ENCODE results near the gene SPTBN1.

Gene SPTBN1

DNA sequence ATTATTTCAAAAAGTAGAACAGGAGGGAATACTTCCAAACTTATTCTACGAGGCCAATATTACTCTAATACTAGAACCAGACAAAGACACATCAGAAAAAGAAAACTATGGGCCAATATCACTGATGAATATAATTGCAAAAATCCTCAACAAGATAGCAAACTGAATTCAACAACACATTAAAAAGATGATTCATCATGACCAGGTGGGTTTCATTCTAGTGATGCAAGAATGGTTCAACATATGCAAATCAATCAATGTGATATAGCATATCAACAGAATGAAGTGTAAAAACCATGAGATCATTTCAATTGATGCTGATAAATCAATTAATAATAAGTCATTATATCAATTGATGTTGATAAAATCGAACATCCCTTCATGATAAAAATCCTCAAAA is 244.9 kb downstream of the SPTBN1 start:
- Histone ChIP-seq H3K4me3 (ENCODE audit: low read length) (no peak overlapping the region), H3K9me3 (ENCODE audit: control insufficient read depth, low read depth, low read length) (no peaks in the 10 kb centered on the region), H3K4me1 (ENCODE audit: control insufficient read depth, low read depth, low read length) (no peaks in the 10 kb centered on the region), H3K9ac (ENCODE audit: low read length) (no peak overlapping the region), H3K36me3 (ENCODE audit: control insufficient read depth, low read depth, low read length) (no peaks in the 10 kb centered on the region), H3K27ac (ENCODE audit: low read length) (no peak overlapping the region), H3K27me3 (ENCODE audit: control insufficient read depth, insufficient read depth, low read length) (no peaks in the 10 kb centered on the region)

DNA sequence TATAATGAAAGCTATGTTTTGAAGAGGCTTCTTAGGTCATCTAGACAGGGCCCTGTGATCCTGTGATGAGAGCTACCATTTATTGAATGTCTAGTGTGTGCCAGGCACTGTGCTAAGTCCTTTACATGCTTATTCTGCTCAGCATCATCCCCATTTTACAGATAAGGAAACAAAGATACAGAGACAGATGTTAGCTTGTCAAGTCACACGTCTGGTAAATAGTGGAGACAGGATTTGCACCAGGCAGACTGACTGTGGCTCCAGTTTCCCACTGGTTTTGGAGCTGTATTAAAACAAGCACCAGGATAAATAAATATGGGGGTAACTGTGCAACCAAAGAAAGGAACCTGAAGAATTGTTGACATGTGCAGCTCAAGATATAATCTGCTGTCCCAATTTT is 248.1 kb downstream of the SPTBN1 start:
- Histone ChIP-seq H3K27ac (ENCODE audit: low read length) (no peak overlapping the region), H3K9me3 (ENCODE audit: control insufficient read depth, low read depth, low read length) (no peaks in the 10 kb centered on the region), H3K4me1 (ENCODE audit: control insufficient read depth, low read depth, low read length) (no peaks in the 10 kb centered on the region), H3K36me3 (ENCODE audit: control insufficient read depth, low read depth, low read length) (no peaks in the 10 kb centered on the region), H3K9ac (ENCODE audit: low read length) (no peak overlapping the region), H3K4me3 (ENCODE audit: low read length) (no peak overlapping the region), H3K27me3 (ENCODE audit: control insufficient read depth, insufficient read depth, low read length) (no peaks in the 10 kb centered on the region)

DNA sequence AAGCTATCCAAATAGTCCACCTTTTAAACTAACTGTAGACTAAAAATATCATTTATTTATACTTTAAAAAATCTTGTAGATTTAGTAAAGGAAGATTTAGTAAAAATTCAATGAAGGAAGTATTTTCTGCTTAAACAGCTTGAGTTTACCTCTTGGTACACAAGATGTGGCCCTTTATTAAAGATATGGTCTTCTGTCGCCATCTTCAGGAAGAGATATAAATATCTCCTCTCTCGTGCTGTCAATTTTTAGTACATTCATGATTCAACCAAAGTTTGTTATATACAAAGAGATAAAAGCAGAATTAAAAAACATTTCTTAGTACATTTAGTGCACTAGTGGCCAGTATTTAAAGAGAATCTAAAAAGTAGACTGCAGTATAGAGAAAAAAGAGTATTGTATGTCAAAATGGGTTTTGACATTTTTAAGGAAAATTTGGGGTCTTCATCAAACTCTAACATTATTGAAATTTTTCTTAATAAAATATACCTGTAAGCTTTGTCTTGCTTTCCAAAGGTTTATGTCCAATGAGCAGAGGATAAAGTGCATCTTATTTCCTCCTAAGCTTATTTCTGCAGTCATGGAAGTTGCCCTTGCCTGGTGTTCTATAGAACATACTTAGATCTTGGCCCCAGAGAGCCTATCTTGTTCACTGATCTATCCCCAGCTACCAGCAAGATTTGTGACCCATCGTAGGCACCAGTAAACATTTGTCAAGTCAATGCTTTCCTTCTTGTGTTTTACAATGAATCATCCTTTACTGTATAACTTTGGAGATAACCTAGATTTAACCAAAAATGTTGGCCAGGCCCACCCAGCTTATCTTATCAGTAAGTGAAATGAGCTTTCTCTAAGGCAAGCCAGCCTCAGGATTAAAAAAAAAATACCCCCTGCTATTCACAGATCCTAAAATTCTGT is 248.8 kb downstream of the SPTBN1 start:
- Histone ChIP-seq H3K36me3 (ENCODE audit: control insufficient read depth, low read depth, low read length) (no peaks in the 10 kb centered on the region), H3K9ac (ENCODE audit: low read length) (no peak overlapping the region), H3K9me3 (ENCODE audit: control insufficient read depth, low read depth, low read length) (no peaks in the 10 kb centered on the region), H3K4me3 (ENCODE audit: low read length) (no peak overlapping the region), H3K27me3 (ENCODE audit: control insufficient read depth, insufficient read depth, low read length) (no peaks in the 10 kb centered on the region), H3K4me1 (ENCODE audit: control insufficient read depth, low read depth, low read length) (no peaks in the 10 kb centered on the region), H3K27ac (ENCODE audit: low read length) (no peak overlapping the region)

DNA sequence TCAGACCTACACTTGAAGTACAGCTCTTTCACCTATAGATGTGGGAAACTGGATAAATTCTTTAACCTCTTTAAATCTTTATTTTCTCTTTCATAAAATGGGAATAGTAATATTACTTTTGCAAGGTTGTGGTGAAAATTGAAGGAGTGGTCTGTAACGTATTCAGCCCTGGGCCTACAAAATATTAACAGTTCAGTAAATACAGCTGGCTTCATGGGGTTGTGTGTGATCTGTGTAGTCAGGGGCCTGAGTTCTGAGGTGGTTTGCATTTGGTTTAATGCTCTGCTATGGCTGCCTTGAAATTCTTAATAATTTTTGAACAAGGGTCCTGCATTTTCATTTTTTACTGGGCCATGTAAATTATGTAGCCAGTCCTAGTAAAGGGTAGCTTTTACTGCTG is 250.5 kb downstream of the SPTBN1 start:
- H3K4me3 ChIP-seq (ENCODE audit: low read length), result no peak overlapping the region
- no peak overlapping the region for H3K27ac ChIP-seq (ENCODE audit: low read length)
- no peaks in the 10 kb centered on the region for H3K9me3 ChIP-seq (ENCODE audit: control insufficient read depth, low read depth, low read length)
- no peaks in the 10 kb centered on the region for H3K36me3 ChIP-seq (ENCODE audit: control insufficient read depth, low read depth, low read length)
- no peak overlapping the region for H3K9ac ChIP-seq (ENCODE audit: low read length)
- no peaks in the 10 kb centered on the region for H3K27me3 ChIP-seq (ENCODE audit: control insufficient read depth, insufficient read depth, low read length)
- no peaks in the 10 kb centered on the region for H3K4me1 ChIP-seq (ENCODE audit: control insufficient read depth, low read depth, low read length)

DNA sequence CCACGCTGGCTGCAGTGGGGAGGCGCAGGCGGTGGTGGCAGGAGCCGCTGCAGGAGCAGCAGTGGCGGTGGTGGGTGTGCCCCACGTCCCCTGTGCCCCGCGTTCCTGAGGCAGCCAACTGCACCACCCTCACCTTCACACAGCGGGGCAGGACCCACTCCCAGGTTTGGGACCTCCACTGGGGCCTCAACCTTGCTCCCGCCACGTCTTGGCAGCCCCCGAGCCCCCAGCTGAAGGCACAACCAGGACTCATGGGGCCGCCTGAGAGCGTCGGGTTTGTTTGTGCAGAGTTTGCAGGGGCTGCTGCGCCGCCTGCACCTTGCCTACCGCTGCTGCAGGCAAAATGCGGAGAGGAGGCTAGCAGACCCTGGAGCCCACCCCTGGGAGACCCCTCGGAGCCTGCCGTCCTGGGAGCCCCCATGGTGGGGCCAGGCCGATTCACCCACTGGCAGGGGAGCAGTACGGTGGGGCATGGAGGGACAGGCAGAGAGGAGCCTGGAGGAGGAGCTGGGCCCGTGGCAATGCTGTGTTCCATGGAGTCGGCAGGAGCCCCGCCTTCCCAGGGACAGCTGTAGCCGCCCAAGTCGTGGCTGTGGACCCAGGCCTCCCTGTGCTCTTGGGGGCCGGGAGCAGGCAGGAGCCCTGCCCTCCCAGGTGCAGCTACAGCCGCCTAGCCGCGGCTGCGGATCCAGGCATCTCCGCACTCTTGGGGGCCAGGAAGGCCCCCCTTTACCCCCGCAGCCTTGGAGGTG is 252.6 kb downstream of the SPTBN1 start:
- Histone ChIP-seq H3K4me3 (ENCODE audit: low read length) (no peak overlapping the region), H3K9ac (ENCODE audit: low read length) (no peak overlapping the region)

DNA sequence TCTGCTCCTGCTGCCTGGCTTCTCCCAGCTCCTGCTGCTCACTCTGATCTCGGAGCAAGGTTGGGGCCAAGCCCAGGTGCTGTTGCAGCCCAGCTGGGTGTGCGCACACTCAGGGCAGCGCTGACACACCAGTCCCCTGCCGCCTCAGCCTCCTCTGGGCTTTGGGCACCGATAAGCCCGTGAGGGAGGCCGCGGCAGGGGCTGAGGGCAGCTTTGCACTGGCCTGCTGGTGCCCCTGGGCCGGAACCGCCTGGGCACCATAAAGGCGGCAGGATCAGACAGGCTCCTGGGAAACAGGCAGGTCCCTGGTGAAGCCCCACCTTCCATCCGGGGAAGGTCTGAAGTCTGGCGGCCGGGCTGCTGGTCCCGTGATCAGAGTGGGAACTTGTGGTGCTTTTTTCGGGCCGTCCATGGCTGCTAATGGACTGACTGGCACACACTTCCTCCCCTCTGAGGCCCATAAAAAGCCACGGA is 253.2 kb downstream of the SPTBN1 start:
- no peak overlapping the region for H3K9ac ChIP-seq (ENCODE audit: low read length)
- no peaks in the 10 kb centered on the region for H3K36me3 ChIP-seq (ENCODE audit: control insufficient read depth, low read depth, low read length)
- no peaks in the 10 kb centered on the region for H3K9me3 ChIP-seq (ENCODE audit: control insufficient read depth, low read depth, low read length)
- no peak overlapping the region for H3K27ac ChIP-seq (ENCODE audit: low read length)
- no peaks in the 10 kb centered on the region for H3K27me3 ChIP-seq (ENCODE audit: control insufficient read depth, insufficient read depth, low read length)
- no peak overlapping the region for H3K4me3 ChIP-seq (ENCODE audit: low read length)
- H3K4me1 ChIP-seq (ENCODE audit: control insufficient read depth, low read depth, low read length), result no peaks in the 10 kb centered on the region

More for the DNA sequence above, 252.6 kb downstream of the SPTBN1 start:
- Histone ChIP-seq H3K27ac (ENCODE audit: low read length) (no peak overlapping the region), H3K9me3 (ENCODE audit: control insufficient read depth, low read depth, low read length) (no peaks in the 10 kb centered on the region), H3K4me1 (ENCODE audit: control insufficient read depth, low read depth, low read length) (no peaks in the 10 kb centered on the region), H3K27me3 (ENCODE audit: control insufficient read depth, insufficient read depth, low read length) (no peaks in the 10 kb centered on the region), H3K36me3 (ENCODE audit: control insufficient read depth, low read depth, low read length) (no peaks in the 10 kb centered on the region)

DNA sequence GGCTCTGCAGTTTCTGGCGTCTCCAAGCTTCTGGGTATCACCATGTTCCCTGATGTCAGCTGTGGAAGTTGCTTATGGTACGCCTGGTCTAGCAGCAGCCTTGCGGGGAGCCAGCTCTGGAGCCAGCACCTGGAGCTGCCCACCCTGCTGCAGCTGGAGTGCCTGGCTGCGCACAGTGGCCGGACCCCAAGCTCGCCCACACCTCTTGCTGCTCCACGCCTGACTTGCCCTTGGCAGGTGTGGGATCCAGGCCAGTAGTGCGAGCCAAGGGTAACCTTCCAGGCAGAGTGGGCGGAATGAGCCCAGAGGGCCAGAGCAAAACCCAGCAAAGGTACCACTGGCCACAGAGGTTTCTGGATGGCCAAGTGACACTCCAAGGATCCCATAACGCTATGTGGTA is 254.1 kb downstream of the SPTBN1 start:
- Histone ChIP-seq H3K4me3 (ENCODE audit: low read length) (no peak overlapping the region), H3K27me3 (ENCODE audit: control insufficient read depth, insufficient read depth, low read length) (no peaks in the 10 kb centered on the region), H3K27ac (ENCODE audit: low read length) (no peak overlapping the region), H3K9me3 (ENCODE audit: control insufficient read depth, low read depth, low read length) (no peaks in the 10 kb centered on the region), H3K4me1 (ENCODE audit: control insufficient read depth, low read depth, low read length) (no peaks in the 10 kb centered on the region), H3K36me3 (ENCODE audit: control insufficient read depth, low read depth, low read length) (no peaks in the 10 kb centered on the region), H3K9ac (ENCODE audit: low read length) (no peak overlapping the region)

DNA sequence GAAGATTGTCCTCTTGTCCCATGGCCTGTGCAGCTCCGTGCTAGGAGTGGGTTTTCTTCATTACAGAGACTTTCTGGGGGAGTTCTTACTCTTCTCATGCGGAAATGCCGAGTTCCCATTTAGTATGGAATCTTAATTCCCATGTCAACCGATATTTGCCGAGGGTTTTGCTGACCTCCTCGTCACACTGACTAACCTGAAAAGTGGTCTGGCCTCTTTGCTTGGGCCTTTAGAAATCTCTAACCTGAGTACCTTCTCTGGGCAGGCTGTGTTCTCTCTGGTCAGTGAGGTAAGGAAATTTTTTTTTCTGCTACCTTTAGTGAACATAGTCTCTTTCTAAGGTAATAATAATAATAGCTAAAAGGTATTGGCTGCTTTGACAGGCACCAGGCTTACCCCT is 256.4 kb downstream of the SPTBN1 start:
- H3K36me3 ChIP-seq (ENCODE audit: control insufficient read depth, low read depth, low read length), result no peaks in the 10 kb centered on the region
- H3K27me3 ChIP-seq (ENCODE audit: control insufficient read depth, insufficient read depth, low read length), result no peaks in the 10 kb centered on the region
- no peaks in the 10 kb centered on the region for H3K9me3 ChIP-seq (ENCODE audit: control insufficient read depth, low read depth, low read length)
- H3K27ac ChIP-seq (ENCODE audit: low read length), result no peak overlapping the region
- H3K9ac ChIP-seq (ENCODE audit: low read length), result no peak overlapping the region
- no peak overlapping the region for H3K4me3 ChIP-seq (ENCODE audit: low read length)
- no peaks in the 10 kb centered on the region for H3K4me1 ChIP-seq (ENCODE audit: control insufficient read depth, low read depth, low read length)

DNA sequence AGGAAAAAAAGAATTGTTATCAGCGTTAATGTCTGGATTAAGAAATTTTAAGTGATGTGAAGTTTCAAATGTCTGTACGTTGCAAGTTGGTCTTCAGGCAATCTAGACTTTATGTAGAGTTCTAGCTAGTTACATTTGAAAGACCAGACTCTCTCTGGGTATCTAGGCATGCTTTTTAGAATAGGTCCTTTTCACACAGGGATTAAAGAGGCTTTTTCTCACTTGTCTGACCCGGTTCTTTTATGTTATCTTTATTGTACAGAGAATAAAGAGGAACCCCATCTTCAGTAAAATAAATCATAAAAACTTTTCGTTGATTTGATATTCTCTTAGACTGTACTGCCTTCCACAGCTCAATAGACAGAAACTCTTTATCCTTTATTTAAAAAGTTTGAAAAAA is 258.9 kb downstream of the SPTBN1 start:
- Histone ChIP-seq H3K9me3 (ENCODE audit: control insufficient read depth, low read depth, low read length) (no peaks in the 10 kb centered on the region), H3K27ac (ENCODE audit: low read length) (no peak overlapping the region), H3K4me1 (ENCODE audit: control insufficient read depth, low read depth, low read length) (no peaks in the 10 kb centered on the region), H3K4me3 (ENCODE audit: low read length) (no peak overlapping the region), H3K27me3 (ENCODE audit: control insufficient read depth, insufficient read depth, low read length) (no peaks in the 10 kb centered on the region), H3K9ac (ENCODE audit: low read length) (no peak overlapping the region), H3K36me3 (ENCODE audit: control insufficient read depth, low read depth, low read length) (no peaks in the 10 kb centered on the region)

DNA sequence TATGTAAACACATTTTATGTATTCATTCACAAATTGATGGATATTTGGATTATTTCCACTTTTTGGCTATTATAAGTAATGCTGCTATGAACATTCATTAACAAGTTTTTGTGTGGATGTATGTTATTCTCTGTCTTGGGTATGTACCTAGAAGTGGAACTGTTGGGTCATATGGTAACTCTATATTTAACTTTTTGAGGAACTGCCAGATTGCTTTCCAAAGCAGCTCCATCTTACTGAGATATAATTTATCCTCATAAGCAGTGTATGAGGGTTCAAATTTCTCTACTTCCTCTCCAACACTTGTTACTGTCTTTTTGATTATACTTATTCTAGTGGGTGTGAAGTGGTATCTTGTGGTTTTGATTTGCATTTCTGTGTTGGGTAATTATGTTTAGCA is 260.2 kb downstream of the SPTBN1 start:
- H3K36me3 ChIP-seq (ENCODE audit: control insufficient read depth, low read depth, low read length), result no peaks in the 10 kb centered on the region
- no peaks in the 10 kb centered on the region for H3K9me3 ChIP-seq (ENCODE audit: control insufficient read depth, low read depth, low read length)
- no peak overlapping the region for H3K4me3 ChIP-seq (ENCODE audit: low read length)
- H3K4me1 ChIP-seq (ENCODE audit: control insufficient read depth, low read depth, low read length), result no peaks in the 10 kb centered on the region
- no peak overlapping the region for H3K9ac ChIP-seq (ENCODE audit: low read length)
- H3K27me3 ChIP-seq (ENCODE audit: control insufficient read depth, insufficient read depth, low read length), result no peaks in the 10 kb centered on the region
- H3K27ac ChIP-seq (ENCODE audit: low read length), result no peak overlapping the region

DNA sequence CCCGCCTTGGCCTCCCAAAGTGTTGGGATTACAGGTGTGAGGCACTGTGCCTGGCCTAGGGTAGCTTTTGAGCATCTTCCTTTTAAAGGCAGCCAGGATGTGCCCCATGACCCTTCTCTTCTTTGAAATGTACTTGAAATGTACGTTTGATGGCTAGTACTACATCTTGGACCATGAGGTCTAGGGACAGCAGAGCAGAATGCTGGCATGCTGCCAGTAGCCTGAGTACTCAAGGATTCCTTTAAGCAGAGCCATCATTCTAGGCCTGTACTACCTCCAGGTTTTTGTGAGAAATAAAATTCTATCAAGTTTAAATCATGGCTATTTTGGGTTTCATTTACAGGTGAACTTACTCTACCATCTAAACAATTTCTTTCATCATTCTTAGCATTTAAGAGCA is 264.4 kb downstream of the SPTBN1 start:
- H3K4me1 ChIP-seq (ENCODE audit: control insufficient read depth, low read depth, low read length), result no peaks in the 10 kb centered on the region
- H3K9ac ChIP-seq (ENCODE audit: low read length), result no peak overlapping the region
- peaks cover 28% of the 10 kb centered on the region for H3K27me3 ChIP-seq (ENCODE audit: control insufficient read depth, insufficient read depth, low read length)
- H3K36me3 ChIP-seq (ENCODE audit: control insufficient read depth, low read depth, low read length), result no peaks in the 10 kb centered on the region
- no peak overlapping the region for H3K27ac ChIP-seq (ENCODE audit: low read length)
- H3K9me3 ChIP-seq (ENCODE audit: control insufficient read depth, low read depth, low read length), result no peaks in the 10 kb centered on the region
- H3K4me3 ChIP-seq (ENCODE audit: low read length), result no peak overlapping the region
